HG03442 (cell line): ENCODE results near the gene GABRR3.
A peak's percentile ranks its signal among the peaks of the same experiment; 100 is the strongest.

Experiments used
- ATAC-seq: cut with Tn5 transposase; IDR thresholded peaks from one replicate; pipeline ENCODE4 v1.9.1; 2021; ENCODE audit warnings: mild to moderate bottlenecking, moderate library complexity; ENCODE audit not compliant: unreplicated experiment

The GABRR3 gene

DNA sequence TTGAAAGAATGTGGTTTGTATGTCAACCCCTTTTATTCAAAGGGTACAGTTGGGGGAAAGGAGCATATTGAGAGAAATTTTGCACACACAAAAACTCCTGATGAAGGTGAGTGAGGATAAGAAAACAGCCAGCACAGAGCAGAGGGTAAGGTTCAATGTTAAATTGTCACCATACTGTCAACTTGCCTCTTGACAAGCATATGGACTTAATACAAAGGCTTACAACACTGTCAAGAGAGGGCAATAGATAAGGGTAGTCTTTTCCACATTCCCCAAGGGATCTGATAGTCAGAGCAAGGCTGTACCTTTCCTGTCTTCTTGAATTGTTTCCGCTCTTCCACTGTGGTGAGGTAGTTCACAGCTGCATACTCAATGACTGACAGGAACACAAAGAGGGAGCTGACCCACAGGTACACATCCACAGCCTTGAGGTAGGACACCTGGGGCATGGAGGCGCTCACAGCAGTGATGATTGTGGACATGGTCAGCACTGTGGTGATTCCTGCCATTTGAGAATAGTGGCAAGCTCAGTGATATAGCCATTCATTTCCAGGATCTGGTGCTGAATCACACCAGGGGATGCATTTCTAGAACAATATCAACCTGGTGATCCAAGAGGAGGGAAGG is 42.5 kb downstream of the GABRR3 start:
- no peak for ATAC-seq

DNA sequence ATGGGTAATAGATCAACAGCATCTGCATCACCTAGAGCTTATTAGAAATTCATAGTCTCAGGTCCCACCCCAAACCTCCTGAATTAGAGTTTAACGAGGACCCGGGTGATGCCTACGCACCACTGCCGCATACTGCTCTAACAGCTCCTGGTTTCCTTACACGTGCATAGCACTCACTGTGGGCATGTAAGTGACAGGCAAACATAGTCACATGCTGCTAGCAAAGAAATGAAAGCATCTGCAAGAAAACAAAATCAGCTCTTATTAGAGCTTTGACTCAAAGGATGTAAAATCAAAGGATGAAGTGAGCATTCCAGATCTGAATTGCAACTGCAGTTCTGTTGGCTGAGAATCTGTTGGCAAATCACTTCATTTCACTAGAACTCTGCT is 43.8 kb downstream of the GABRR3 start:
- ATAC-seq: no peak

DNA sequence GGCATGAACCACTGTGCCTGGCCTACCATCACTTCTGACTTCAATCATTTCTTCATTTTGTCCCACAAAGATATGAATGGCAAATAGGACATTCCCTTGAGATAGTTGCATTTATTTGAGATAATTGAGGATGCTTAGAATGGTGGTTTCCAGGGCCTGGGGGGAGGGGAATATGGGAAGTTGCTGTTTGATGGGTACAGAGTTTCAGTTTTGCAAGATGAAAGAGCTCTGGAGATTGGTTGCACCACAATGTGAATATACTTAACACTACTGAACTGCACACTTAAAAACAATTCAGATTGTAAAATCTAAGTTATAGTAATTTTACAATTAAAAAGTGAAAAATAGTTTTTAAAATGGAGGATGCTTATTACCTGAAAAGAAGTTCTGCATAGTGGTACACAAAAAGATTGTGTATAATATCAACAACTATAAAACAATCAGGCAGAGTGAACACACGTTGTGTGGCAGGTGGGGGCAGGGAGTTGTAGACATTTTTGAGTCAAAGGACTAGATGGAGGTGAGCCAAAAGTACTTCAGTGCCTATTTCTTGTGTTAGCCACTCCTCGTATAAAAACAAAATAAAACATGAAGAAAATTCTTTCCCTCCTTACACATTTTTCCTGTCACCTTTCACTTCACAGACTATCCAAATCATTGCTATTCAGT is 44.4 kb downstream of the GABRR3 start:
- ATAC-seq: no peak

DNA sequence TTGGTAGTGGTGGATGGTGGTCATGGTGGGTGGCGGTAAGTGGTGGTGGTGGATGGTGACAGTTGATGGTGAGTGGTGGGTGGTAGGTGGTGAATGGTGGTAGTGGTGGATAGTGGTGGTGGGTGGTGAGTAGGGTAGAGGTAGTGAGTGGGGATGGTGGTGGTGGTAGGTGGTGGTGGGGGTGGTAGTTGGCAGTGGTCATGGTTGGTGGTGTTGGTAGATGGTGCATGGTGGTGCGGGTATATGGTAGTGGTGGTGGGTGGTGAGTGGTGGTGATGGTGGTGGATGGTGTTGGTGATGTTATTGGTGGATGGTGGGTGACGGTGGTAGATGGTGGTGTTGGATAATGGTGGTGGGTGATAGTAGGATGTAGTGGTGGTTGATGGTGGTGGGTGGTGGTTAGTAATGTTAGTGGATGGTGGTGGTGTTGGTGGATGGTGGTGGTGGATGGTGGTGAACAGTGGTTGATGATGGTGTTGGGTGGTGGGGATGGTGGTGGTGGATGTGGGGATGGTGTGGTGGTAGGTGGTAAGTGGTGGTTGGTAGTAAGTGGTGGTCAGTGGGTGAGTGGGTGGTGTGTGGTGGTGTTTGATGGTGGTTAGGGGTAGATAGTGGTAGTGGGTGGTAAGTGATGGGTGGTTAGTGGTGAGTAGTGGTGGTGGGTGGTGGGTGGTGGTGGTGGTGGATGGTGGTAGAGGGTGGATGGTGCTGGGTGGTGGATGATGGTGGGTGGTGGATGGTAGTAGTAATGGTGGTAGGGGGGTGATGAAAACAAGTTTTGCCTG is 46.1 kb downstream of the GABRR3 start:
- no peak for ATAC-seq

DNA sequence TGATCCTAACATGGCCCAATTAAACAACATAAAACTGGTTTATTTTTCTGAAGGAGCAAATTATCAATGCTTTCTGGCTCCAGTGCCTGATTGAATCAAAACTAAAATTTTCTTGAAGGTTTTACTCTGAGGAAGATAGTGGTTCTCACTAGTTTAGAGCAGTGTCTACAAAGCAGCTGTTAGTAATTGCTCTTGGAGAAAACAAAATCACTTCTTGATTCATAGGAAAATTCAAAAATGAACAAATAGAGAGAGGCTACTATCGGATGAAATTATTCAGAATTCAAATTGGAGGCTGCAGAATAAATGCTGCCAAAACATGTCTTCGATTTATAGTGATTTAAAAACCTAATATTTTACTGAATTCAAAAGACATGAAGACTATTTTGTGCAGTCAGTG is 47.8 kb downstream of the GABRR3 start:
- ATAC-seq: no peak

DNA sequence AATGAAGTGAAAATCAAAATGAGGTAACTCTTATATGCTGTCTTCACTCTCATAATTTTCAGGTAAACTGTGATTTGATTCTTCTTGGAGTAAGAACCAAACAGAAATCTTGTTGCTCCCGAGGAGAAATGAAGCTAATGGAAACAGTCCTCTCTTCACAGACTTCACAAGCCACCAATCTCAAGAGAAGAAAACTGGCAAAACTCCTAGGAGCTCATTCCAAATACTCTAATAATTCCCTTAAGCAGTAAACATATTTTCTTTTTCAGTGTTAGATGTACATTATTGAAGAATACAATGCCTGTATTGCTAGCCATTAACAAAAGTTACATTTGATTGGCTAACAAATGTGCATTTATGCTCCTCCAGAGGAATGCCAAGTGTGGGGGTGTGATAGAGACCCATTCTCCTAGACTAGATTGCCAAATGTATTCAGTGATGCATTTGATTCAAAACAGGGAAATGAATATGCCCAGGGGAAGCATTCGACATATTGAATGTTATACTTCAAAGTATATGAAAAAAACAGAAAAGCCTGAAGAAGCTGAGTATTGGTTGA is 51.1 kb downstream of the GABRR3 start:
- ATAC-seq: no peak

DNA sequence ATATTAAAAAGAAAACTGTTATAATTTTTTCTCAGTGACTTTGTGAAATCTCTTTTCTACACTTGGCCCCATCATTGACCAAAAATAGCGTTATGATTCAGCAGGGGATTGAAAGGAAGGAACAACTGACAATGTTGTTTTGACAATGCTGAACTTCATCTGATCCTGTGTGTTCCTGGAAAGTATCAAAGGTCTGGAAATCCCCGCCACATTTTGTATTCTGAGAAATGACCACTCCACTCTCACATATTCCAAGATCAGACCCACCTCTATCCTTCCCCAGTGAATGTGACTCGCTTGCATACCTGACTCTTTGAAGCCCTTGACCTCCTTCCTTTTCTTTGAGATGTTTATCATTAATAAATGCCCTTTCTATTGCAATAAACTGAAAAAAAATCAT is 53.2 kb downstream of the GABRR3 start:
- no peak for ATAC-seq

DNA sequence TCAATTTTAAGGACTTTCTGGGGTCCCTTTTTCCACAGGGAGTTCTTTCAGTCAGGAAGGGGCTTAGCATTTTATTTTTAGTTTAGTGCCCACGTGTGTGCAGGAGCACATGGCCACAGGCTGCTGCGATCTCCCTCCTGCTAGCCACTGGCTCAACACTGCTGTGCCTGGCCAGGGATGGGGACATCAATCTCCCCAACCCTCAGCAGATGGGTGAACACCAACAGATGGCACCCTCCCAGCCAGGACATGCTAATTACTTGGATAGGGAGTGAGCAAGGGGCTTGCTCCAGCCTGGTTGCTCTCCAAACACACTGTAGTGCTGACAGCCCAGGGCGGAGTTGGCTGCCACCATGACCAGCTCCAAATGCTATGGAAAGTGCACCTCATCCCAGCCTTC is 55.5 kb downstream of the GABRR3 start:
- ATAC-seq: no peak

DNA sequence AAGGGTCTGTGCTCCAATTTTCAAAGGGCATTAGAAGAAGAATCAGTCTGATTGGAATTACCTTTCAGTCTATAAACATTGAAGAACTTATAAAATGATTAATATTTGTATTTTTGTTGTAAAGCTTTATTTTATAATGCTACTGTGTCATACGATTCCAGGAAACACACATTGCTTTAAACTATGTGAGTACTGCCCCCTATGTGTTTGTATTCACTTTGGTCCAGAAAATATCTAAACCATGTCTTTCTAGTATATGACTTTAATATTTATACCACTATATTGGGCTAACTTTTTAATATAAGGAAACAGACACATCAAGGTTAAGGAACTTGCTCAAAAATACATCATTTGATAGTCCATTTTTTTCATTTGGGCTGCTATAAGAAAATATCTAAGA is 59.6 kb downstream of the GABRR3 start:
- ATAC-seq: no peak

DNA sequence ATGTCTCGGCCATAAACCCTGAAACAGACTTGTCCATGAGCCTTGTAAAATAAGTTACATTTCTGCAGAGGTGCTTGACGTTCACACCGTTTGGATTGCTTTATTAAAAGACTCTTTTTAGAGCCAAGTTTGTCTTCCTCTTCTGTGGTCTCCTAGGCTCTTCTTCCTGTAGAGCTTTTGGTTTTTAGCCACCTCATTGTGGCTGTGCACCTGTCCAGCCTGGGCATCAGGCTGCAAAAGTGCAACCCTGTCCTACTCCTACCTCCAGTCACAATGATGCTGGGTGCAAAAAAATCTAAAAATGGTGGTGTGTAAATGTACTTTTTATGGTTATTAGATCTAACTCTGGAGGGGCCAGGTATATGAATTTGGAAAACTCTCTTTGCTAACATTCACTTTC is 60.1 kb downstream of the GABRR3 start:
- ATAC-seq: no peak

DNA sequence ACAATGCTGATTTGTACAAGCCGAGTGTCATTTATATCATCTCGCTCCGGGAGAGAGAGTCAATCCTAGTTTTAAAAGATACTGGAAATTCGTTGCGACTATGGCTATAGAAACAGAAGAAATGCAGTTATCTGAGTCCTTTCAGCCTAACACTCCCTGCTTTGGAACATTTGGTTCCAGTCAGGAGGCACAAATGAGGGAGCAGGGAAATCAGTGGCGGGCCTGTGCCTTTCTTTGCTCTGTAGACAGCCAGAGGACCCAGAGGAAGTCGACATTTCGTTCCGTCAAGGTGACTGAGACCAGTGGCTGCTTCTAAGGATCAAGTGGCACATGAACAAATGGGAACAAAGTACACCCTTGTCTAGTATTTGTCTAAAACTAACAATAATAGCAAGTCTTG is 62.1 kb downstream of the GABRR3 start:
- ATAC-seq: no peak

DNA sequence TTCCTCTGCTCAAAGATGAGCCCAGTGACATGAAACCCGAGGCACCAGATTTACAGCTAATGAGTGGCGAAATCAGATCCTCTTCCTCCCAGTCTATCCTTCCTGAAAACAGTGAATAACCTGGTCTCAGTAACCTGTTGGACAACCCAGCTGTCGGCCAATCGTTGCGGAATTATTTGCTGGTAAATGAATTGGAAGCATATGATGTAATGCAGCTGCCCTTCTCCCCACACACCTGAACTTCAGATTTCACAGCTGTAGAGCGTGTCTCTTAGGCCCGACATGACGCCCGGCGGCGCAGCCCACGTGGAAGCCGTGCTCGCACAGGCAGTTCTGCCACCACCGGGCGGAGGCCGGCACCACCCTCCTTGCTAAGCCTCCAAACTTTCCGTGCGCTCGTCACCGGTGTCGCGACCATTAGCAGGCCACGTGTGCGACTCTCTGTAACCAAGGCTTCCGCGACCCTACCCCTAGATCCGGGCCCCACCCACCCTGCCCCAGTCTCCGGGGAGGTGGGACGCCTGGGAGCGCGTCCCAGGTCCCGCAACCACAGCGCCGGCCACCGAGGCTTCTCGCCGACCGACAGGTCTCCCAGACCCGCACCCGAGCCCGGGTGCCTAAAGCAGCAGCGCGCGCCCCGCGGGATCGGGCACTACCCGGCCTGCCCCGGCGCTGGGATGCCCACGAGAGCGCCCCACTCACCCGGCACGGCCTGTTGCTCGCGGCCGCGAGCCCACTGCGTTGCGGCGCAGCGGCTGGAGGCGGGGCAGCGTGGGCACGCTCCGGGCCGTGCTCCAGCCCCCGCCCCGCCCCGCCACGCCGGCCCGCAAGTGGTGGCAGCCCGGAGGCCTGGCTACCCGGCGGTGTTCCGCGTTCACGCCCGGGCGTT is 63.2 kb downstream of the GABRR3 start, which contains the start of gene RIOX2:
Gene RIOX2, minus strand, starts transcription at position 753 of the 889 bp plus-strand sequence. CDS start 4,838 bp downstream, outside the sequence.
- ATAC-seq: peak; percentile 84

DNA sequence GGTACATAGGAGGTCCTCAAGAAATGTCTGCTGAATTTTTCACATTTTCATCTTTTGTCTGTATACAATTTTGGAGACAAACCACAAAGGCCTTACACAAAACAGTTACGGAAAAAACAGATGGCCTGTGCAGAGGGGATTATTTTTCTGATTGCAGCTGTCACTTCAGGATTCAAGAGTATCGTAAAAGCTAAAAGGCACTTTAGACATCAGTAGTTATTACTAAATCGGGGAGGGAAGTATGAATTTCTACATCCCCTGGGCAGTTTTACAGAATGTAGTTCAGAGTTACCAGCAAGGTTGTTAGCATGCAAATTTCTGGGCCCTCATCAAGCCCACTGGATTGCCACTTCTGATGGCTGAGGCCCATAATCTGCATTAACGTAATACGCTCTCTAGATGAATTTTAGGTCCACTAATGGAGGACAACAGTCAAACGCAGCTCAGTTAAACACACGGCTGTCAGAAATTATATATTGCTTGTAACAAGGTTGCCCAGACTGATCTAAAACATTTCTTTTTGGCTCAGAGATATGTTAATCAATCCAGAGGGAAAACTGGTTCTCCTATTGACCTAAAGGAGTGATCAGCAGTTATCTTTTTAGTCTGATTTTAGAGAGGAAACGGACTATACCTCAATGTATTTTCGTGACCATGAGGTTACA is 64.0 kb downstream of the GABRR3 start:
- ATAC-seq: no peak

DNA sequence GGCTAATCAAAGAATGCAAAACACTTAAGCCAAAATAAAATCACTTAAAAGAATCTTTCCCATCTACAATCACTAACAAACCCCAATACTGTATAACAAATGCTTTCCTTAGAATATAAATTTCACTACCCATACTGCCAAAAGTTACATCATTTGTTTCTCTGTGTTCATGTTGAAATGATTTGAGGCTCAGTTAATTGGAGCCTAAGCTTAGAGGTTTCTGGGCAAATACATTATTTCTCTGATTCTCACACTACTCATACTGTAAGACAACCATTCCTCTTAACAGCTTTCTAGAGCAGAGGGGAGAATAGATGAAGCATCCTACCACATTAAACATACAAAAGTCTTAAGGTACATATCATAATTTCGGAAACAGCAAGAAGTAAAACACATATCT is 65.0 kb downstream of the GABRR3 start:
- ATAC-seq: no peak

DNA sequence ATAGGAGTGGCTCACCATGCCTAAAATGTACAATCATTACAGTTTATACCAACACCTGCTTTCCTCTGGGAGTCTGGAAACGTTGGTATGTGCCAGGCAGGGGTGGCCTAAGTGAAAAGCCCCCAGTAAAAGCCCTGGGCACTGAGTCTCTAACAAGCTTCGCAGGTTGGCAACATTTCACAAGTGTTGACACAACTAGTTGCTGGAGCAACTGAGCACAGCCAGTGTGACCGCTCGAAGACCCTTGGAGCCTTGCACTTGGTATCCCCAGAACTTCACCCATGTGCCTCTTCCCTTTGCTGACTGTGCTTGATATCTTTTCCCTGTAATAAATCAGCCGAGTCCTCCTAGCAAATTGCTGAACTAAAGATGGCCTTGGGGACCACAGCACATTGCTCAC is 65.6 kb downstream of the GABRR3 start:
- ATAC-seq: no peak

DNA sequence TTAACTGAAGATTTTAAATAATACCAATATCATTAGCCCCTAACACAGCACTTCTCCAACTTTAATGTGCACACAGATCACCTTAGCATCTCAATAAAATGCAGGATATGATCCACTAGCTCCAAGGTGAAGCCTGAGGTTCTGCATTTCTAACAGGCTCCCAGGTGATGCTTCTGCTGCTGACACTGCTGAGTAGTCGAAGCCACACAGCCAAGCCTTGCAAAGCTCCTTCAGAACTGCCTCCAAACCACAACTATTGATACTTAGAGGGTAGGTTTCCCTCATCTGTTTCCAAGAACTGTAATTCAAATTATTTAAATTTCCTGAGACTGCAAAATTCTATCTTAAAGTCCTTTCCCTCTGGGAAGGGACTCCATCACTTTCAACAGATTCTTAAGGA is 66.7 kb downstream of the GABRR3 start:
- no peak for ATAC-seq

DNA sequence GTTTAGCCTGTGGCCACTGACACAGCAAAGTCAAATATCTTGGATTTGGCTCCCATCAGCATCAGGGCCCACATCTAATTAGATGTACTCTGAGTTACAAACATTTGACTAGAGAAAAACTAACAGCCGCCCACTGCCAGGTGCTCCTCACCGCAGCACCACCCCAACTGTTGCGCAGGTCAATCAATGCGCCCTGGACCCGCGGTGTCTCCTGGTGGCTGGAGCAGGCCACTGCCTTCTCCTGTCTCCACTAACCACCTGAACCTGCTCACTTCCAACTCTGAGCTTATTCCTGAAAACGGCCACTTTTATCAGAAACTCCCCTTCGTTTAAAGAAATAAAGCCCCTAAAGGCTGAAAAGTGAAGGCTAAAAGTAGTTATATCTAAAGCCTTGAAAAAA is 67.1 kb downstream of the GABRR3 start:
- no peak for ATAC-seq

DNA sequence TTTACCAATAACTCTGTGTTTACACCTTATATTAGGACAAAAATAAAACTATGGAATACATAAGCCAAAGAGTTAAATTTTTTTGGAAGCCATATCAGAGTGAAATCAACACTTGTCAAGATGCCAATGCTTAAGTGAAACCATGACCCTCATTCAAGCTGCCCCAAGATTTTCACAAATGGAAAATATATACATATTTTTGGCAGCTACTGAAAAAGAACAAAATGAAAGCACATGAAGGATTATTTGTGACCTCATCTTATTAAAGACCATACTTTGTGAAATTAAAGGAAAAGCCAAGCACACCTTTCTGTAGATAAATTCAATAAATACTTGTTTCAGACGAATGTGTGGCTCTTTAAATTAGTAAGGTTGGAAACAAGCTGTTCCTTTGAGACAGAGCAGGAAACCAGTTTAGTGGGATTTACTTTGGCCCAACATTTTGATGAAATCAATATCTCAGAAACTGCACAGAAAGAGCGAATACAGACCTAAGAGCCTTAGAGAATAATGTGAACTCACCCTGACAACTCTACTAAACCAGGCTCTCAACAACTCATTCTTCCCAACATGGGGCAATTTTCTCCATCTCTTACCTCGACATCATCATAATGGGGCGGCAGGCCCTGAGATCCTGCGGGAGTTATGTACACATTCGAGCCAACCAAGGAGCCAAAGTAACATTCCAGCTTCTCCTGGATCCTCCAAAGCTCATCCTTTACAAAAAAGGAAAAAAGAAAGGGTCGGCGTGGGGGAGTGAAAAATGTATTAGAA is 73.9 kb downstream of the GABRR3 start:
- no peak for ATAC-seq

DNA sequence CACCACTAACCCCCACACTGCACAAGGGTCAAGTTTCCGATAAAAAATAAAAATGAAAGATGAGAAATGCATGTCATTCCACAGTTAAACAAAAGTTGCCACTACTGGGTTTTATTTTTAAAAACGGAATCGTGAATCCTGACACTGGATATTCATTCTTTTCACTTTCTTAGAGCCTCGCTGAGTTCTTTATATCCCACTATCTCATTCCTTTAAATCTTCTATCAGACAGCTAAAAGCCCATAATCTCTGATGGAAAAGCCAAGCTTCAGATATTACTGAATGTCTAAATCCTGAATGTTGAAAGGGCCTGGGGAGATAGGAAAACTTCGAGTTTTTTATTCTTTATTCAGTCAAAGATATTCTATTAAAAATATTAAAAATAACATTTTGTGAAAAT is 74.6 kb downstream of the GABRR3 start:
- ATAC-seq: no peak

DNA sequence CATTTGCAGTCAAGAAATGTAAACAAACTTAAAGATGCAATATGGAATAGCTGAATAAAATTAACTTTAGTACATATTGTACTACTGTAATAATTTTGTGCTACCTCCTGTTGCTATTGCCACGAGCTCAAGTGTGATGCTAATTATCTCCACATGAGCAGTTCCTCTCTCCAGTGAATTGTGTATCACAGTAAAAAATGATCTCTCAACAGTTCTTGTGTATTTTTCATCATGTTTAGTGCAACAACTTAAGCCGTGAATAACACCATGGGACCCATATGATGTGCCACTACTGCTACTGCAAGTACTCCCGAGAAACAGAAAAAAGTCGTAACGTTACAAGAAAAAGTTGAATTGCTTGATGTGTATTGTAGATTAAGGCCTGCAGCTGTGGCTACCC is 75.2 kb downstream of the GABRR3 start:
- no peak for ATAC-seq
